GM12878 (cell line): ENCODE measurements around the gene ZNF407.

ENCODE experiments used
- EZH2 ChIP-seq: IDR thresholded peaks from 2 replicates; pipeline ENCODE4 v1.6.1; 2012; ENCODE audit warnings: low read depth, mild to moderate bottlenecking, control low read depth, inconsistent platforms, low read length, borderline replicate concordance; ENCODE audit not compliant: control insufficient read depth
- KDM1A ChIP-seq: fragments of 200-600 bp; sonication (generic); IDR thresholded peaks from 2 replicates; pipeline ENCODE4 v1.6.1; 2016; ENCODE audit warnings: borderline replicate concordance
- NFYB ChIP-seq: IDR thresholded peaks from 2 replicates; pipeline ENCODE4 v1.6.1; 2011; ENCODE audit warnings: low read depth, mild to moderate bottlenecking, low read length, improper control_type of control experiment, moderate library complexity; ENCODE audit not compliant: insufficient read depth
- POLR2A ChIP-seq: IDR thresholded peaks from 2 replicates; pipeline ENCODE4 v1.6.1; 2011; ENCODE audit warnings: low read depth, mild to moderate bottlenecking, low read length
- RAD51 ChIP-seq: fragments of 450-650 bp; IDR thresholded peaks from 2 replicates; pipeline ENCODE4 v1.6.1; 2016; ENCODE audit warnings: moderate library complexity, mild to moderate bottlenecking, inconsistent platforms
- SIN3A ChIP-seq: IDR thresholded peaks from 2 replicates; pipeline ENCODE4 v1.6.1; 2012; ENCODE audit warnings: low read depth, low read length, improper control_type of control experiment
- SMC3 ChIP-seq: IDR thresholded peaks from 2 replicates; pipeline ENCODE4 v1.6.1; 2011; ENCODE audit warnings: low read length, improper control_type of control experiment, borderline replicate concordance
- STAT3 ChIP-seq: IDR thresholded peaks from 2 replicates; pipeline ENCODE4 v1.6.1; 2011; ENCODE audit warnings: low read depth, low read length, improper control_type of control experiment
- YY1 ChIP-seq: IDR thresholded peaks from 2 replicates; pipeline ENCODE4 v1.6.1; 2011; ENCODE audit warnings: low read depth, mild to moderate bottlenecking, low read length
- TF ChIP-seq, protein P1 (sequence below): fragments of 450-650 bp; formaldehyde crosslinking; IDR thresholded peaks from 2 replicates; pipeline ENCODE4 v1.5.0; 2022; ENCODE audit warnings: mild to moderate bottlenecking, missing genetic modification characterization
- TF ChIP-seq, protein P2 (sequence below): fragments of 450-650 bp; IDR thresholded peaks from 2 replicates; pipeline ENCODE4 v1.6.1; 2017; ENCODE audit warnings: borderline replicate concordance

GRCh38 chr18:74796211-74796610, 198.5 kb downstream of the ZNF407 start:
- TF ChIP-seq, protein P1, sequence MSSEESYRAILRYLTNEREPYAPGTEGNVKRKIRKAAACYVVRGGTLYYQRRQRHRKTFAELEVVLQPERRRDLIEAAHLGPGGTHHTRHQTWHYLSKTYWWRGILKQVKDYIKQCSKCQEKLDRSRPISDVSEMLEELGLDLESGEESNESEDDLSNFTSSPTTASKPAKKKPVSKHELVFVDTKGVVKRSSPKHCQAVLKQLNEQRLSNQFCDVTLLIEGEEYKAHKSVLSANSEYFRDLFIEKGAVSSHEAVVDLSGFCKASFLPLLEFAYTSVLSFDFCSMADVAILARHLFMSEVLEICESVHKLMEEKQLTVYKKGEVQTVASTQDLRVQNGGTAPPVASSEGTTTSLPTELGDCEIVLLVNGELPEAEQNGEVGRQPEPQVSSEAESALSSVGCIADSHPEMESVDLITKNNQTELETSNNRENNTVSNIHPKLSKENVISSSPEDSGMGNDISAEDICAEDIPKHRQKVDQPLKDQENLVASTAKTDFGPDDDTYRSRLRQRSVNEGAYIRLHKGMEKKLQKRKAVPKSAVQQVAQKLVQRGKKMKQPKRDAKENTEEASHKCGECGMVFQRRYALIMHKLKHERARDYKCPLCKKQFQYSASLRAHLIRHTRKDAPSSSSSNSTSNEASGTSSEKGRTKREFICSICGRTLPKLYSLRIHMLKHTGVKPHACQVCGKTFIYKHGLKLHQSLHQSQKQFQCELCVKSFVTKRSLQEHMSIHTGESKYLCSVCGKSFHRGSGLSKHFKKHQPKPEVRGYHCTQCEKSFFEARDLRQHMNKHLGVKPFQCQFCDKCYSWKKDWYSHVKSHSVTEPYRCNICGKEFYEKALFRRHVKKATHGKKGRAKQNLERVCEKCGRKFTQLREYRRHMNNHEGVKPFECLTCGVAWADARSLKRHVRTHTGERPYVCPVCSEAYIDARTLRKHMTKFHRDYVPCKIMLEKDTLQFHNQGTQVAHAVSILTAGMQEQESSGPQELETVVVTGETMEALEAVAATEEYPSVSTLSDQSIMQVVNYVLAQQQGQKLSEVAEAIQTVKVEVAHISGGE: no peak
- TF ChIP-seq POLR2A (no peak), EZH2 (no peak), KDM1A (no peak), SIN3A (no peak), NFYB (no peak), STAT3 (no peak), SMC3 (no peak), YY1 (no peak), RAD51 (no peak)
- TF ChIP-seq, protein P2, sequence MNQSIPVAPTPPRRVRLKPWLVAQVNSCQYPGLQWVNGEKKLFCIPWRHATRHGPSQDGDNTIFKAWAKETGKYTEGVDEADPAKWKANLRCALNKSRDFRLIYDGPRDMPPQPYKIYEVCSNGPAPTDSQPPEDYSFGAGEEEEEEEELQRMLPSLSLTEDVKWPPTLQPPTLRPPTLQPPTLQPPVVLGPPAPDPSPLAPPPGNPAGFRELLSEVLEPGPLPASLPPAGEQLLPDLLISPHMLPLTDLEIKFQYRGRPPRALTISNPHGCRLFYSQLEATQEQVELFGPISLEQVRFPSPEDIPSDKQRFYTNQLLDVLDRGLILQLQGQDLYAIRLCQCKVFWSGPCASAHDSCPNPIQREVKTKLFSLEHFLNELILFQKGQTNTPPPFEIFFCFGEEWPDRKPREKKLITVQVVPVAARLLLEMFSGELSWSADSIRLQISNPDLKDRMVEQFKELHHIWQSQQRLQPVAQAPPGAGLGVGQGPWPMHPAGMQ: no peak
